AG04449 (cell line): ENCODE data around the gene GREB1.

Source experiments
- CTCF ChIA-PET: fragments of 350-600 bp; formaldehyde crosslinking; extraction: SDS; loops from one replicate; lab custom pipeline; 2021; ENCODE audit warnings: antibody characterized with exemption; lab: Yijun Ruan, JAX
- POLR2A ChIA-PET: fragments of 400-600, 350-600 bp; formaldehyde crosslinking; extraction: SDS; loops from one replicate; lab custom pipeline; 2020; ENCODE audit warnings: antibody characterized with exemption, inconsistent platforms; lab: Yijun Ruan, JAX
- DNase-seq: peaks from one replicate; pipeline ENCODE4 v3.0.0-alpha.2; 2010; ENCODE audit warnings: low read depth, low spot score
- H3K4me3 ChIP-seq: 2 replicates; pipeline ENCODE4 v1.5.1; 2011; ENCODE audit warnings: low read depth, mild to moderate bottlenecking, control low read depth, low read length
- TF ChIP-seq, protein P1 (sequence below): IDR thresholded peaks from one replicate; pipeline ENCODE4 v1.5.1; 2011; ENCODE audit warnings: mild to moderate bottlenecking, moderate library complexity, low read length, control low read depth, inconsistent platforms; ENCODE audit not compliant: insufficient read depth; ENCODE audit errors: missing control alignments

GREB1 gene

GRCh38 chr2:11533278-11534070 lies at the start of gene GREB1:
Gene GREB1 (plus strand): TSS chr2:11534045. CDS start chr2:11556615, 22,570 bp downstream.
- TF ChIP-seq, protein P1, sequence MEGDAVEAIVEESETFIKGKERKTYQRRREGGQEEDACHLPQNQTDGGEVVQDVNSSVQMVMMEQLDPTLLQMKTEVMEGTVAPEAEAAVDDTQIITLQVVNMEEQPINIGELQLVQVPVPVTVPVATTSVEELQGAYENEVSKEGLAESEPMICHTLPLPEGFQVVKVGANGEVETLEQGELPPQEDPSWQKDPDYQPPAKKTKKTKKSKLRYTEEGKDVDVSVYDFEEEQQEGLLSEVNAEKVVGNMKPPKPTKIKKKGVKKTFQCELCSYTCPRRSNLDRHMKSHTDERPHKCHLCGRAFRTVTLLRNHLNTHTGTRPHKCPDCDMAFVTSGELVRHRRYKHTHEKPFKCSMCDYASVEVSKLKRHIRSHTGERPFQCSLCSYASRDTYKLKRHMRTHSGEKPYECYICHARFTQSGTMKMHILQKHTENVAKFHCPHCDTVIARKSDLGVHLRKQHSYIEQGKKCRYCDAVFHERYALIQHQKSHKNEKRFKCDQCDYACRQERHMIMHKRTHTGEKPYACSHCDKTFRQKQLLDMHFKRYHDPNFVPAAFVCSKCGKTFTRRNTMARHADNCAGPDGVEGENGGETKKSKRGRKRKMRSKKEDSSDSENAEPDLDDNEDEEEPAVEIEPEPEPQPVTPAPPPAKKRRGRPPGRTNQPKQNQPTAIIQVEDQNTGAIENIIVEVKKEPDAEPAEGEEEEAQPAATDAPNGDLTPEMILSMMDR: no peak
- ChIA-PET CTCF (no interaction called here), POLR2A (no interaction called here)
- no peak for DNase-seq
- no peak within 1 kb of the TSS for H3K4me3 ChIP-seq

DNA sequence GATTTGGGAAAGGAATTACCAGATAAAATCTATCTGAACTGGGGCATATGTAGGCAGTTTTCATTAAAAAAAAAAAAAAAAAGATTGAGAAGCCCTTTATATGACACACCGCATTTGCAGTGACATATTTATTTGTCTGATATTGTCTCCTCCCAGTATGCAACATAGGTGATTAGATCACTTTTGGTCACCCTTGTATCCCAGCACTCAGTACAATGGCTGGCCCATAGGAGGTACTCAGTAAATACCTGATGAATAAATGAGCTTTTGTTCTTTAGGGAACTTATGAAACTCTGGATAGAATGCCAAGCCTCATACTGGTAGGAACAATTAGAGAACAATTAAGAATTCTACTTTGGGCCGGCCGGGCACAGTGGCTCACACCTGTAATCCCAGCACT lies 45.0 kb upstream of the GREB1 start:
- no peak overlapping the region for H3K4me3 ChIP-seq
- DNase-seq: no peak
- POLR2A ChIA-PET: no interaction called here
- TF ChIP-seq, protein P1: no peak
- CTCF ChIA-PET: interaction anchor here (1.5 to 16.7 kb wide), 3 partner anchors 10 to 94 kb away, joined by 3 to 409 read pairs (median 17); no protein-coding TSS in a partner anchor

DNA sequence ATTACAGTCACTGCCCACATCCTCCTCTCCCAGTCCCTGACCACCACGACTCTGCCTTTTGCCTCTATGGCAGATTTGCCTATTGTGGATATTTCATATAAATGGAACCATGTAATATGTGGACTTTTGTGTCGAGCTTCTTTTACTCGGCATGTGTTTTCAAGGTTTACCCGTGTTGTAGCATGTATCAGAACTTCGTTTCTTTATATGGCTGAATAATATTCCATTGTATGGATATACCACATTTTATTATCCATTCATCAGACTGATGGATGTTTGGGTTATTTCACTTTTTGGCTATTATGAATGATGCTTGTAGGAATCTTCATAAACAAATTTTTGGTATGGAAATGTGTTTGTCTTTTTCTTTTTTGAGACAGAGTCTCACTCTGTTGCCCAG lies 43.7 kb upstream of the GREB1 start:
- no peak for DNase-seq
- TF ChIP-seq, protein P1: no peak
- no peak overlapping the region for H3K4me3 ChIP-seq
- ChIA-PET POLR2A (no interaction called here), CTCF (interaction anchor here (0.5 to 16.7 kb wide), 5 partner anchors 11 to 341 kb away, joined by 3 to 409 read pairs (median 3); no protein-coding TSS in a partner anchor)

DNA sequence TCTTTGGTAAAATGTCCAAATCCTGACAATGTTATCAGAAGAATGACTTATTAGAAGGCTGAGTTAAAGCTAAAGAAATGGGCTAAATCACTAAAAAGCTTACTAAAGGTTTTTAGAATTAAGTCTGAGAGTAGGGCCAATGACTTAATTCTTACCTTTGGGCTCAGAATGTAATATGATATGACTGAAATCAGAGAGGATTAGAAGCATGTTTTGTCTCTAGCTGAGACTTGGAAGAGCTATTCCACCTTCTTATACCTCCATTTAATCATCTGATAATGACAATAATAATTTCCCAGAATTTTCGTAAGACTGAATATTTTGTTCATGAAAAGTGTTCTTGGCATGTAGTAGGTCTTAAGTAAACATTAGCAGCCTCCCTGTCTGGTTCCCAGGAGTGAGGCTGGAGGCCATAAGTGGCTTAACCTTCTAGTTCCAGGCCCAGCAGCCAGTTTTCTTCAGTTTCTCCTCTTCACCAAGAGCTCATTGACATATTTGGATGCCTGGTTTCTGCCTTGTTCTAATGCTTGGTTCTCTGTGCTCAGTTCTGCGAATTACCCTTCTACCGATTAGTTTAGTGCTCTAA lies 42.4 kb upstream of the GREB1 start:
- TF ChIP-seq, protein P1: no peak
- no peak overlapping the region for H3K4me3 ChIP-seq
- POLR2A ChIA-PET: no interaction called here
- CTCF ChIA-PET: interaction anchor here (1.0 to 16.7 kb wide), 4 partner anchors 10 to 91 kb away, joined by 3 to 409 read pairs (median 4); no protein-coding TSS in a partner anchor
- DNase-seq: no peak

DNA sequence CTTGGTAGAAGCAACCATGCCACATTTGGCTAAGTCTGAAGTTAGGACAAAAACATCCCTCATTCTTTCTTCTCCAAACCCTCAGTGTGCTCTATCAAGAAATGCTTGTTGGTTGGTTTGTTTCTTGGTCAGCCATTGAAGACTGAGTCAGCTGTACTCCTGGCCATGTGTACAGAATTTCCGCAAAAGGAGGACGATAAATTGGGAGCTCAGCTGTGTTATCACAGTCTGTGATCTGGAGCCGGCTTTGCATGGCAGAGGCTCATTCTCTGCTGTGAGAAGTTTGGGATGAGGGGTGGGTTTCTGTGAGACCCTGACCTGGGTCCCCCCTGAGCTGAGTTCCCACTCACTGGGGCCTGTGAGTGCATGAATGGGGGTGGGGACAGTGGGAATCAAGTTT lies 41.6 kb upstream of the GREB1 start:
- DNase-seq: no peak
- ChIA-PET POLR2A (interaction anchor here (0.7 kb wide), 1 partner anchor 71 kb away, joined by 3 read pairs; no protein-coding TSS in a partner anchor), CTCF (interaction anchor here (1.4 to 16.7 kb wide), 2 partner anchors 14 to 90 kb away, joined by 4 to 409 read pairs; no protein-coding TSS in a partner anchor)
- H3K4me3 ChIP-seq: no peak overlapping the region
- TF ChIP-seq, protein P1: no peak

DNA sequence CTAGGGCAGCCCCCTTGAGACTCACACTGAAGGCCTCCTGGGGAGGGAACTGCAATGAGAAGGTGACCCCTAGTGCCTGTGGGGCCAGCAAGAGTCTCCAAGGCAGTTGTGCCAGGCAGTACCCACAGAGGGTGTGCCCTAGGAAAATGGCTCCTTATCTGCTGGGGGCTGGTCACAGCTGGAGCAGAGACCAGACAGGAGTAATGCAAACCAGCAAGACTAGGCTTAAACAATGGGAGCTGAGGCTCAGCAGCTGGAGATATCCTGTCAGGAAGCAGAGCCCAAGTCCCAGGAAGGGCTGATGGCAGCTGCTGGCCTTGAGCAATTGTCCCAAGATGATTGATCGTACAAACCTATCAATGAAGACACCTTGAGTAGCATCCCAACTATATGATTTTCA lies 41.1 kb upstream of the GREB1 start:
- ChIA-PET CTCF (interaction anchor here (16.7 kb wide), 1 partner anchor 90 kb away, joined by 409 read pairs; no protein-coding TSS in a partner anchor), POLR2A (interaction anchor here (0.7 kb wide), 1 partner anchor 70 kb away, joined by 3 read pairs; no protein-coding TSS in a partner anchor)
- DNase-seq: no peak
- TF ChIP-seq, protein P1: no peak
- H3K4me3 ChIP-seq: no peak overlapping the region
